Stimulated activated CD8-positive, alpha-beta memory T cell treated with anti-CD3 and anti-CD28 coated beads, Interleukin-15, amount 100 ng/mL, for 24 hours (primary cell): ENCODE results near the gene RELL2.

Source experiments
- DNase-seq: peaks from one replicate; pipeline ENCODE4 v3.0.0-alpha.2; 2020; ENCODE audit warnings: low read depth

RELL2 gene

DNA sequence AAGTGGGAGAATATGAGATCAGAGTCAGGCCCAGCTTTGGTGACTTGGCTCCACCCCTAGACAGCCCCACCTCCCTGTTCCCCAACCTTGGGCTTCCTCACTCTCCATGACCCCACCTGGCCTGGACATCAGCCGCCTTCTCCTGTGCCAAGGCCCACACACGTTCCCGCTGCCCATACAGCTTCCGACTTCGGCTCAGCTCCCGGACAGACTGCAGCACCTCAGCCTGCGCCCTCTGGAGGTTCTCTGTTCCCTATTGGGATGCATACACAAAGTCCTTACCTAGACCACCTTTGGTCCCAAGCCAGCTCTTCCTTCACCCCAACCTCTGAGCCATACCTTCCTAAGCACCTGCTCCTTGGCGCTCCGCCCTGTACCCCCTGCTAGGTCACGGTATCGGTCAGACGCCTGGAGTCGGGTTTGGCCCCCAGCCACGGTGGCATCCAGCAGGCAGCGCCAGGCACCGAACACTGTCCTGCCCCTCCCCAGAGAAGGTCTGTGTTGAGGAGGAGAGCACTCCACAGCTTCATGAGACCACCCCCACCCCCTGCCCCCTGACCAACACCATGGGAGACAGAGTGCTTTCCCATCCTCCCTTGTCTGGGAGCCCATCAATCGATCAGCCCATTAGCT is 12.4 kb downstream of the RELL2 start:
- no peak for DNase-seq

DNA sequence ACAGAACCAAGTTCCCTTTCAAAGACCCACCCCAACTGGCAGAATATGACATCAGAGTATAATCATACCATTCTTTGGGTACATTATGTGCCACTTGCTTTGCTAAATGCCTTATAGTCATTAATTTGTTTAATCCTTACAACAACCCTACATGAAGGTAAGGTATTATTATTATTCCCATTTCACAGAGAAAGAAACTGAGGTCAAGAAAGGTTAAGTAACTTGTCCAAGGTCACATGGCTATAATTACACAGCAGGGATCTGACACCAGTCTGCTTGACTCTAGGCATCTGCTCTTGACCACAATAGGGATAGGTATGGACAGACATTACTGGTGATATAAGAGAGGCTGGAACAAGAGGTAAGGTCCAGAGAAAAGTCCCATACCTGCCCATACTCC is 13.2 kb downstream of the RELL2 start:
- DNase-seq: no peak

DNA sequence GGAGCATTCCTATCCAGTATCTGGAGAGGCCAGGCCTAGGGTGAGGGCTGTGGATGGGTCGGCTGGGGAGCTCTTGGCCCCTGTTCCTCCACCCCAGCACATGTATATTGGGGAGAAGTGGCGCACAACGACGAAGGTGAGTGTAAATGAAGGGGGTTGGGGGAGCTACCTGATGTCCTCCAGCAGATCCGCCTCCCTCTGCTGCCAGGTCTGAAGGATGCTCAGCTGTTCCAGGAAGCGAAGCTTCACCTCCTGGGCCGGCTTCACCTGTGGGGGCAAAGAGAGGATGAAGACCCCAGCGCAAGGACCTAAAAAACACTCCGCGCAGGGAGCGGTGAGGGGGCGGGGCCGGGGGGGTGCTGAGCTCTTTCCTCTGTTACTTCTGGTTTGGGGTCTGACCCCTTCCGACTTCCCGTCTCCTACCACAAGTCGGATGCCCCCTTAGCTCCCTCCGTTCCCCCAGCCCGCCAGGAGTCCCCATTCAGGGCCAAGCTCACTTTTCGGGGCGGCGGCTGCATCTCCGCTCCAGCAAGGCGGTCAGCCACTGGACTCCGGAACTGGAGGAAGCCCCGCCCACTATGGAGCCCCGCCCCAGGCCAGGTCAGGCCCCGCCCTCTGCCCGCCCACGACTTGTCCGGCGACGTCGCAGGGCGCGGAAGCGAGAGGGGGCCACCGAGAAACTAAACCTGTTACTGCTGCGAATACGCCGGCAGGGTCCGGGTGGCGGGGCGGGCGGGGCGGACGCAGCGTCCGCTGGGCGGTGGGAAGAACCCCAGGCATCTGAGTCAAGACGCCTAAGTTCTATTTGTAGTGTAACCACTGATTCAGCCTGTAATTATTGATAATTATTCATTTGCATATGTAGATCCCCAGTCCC is 14.3 kb downstream of the RELL2 start, which contains the start of gene FCHSD1:
TSS of gene FCHSD1 (minus strand) at position 568 of the 877 bp plus-strand sequence. CDS start at position 518, 50 bp downstream.
- peak; percentile 79 for DNase-seq

DNA sequence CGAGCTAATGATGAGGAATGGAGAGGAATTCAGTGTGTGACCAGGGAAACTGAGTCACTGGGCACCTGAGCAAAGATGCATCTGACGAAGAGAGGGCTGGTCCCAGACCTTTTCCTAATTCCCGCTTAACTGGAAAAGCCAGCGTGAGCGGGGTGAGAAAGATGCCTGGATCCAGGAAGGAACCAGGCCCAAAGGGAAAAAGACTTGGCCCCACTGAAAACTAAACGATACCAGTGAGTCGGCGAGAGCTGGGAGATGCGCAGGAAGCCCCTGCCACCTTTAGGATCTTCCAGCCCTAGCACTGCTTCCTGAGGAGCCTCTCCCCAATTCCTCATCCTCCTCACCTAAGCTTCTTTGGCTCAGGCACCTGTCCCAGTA is 14.9 kb downstream of the RELL2 start:
- no peak for DNase-seq

DNA sequence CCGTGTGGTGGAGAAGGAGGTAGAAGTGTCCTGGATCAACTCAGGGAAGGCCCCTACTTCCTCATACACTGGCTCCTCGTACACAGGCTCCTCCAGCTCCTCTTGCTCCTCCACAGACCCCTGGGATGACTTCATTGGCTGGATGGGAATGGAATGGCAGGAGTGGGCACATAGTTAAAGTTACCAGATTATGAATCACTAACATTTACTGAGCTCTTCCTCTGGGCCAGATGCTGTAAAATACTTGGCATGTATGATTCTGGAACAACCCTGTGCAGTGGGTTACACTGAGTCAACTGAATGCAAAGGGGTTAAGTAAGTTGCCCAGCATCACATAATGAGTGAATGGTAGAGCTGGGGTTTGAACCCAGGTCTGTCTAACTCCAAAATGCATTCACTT is 17.5 kb downstream of the RELL2 start:
- no peak for DNase-seq

DNA sequence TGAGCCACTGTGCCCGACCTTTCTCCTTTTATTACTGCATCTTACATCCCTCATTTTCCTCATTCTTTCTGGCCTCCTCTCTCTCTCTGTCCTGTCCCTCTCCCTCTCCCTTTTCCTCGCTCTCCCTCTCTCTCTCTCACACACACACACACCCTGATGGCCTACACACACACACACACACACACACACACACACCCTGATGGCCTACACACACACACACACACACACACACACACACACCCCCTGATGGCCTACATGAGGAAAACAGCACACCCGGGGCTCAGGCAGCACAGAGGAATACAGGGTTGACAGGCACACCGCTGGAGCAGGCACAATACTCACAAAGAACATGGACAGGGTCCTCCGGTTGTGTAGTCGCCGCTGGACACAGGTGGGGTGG is 18.2 kb downstream of the RELL2 start:
- no peak for DNase-seq

DNA sequence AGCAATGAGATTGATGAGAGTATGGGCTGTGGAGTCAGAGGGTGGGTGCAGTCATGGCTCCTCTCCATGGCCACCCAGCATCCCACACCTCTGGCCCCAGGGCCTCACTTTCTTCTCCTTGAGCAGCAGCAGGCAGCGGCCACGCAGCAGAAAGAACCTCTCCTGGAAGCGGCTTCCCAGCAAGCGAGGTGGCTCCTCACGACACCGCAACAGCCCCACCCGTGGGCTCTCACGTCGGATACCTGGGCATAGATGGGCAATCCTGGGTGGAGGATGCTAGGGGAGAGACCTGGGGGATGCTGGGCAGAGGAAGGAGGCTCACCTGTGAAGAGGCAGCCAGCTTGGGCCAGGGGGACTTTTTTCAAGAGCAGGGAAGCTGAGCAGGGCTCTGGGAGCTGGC is 19.6 kb downstream of the RELL2 start:
- no peak for DNase-seq

DNA sequence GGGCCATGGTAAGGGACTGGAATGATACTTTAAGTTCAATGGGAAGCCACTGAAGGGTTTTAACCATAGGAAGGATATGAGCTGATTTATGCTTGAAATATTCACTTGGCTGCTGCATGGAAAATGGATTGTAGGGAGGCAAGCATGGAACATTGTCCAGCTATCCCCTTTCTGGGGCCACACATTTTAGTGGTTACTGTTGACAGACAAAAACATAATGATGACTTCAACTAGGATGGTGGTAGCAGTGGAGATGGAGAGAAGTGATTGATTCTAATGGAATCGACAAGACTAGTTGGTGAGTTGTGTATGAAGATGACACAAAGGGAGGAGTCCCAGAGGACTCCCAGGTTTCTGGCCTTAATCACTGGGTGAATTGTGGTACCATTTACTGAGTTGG is 20.6 kb downstream of the RELL2 start:
- DNase-seq: no peak

DNA sequence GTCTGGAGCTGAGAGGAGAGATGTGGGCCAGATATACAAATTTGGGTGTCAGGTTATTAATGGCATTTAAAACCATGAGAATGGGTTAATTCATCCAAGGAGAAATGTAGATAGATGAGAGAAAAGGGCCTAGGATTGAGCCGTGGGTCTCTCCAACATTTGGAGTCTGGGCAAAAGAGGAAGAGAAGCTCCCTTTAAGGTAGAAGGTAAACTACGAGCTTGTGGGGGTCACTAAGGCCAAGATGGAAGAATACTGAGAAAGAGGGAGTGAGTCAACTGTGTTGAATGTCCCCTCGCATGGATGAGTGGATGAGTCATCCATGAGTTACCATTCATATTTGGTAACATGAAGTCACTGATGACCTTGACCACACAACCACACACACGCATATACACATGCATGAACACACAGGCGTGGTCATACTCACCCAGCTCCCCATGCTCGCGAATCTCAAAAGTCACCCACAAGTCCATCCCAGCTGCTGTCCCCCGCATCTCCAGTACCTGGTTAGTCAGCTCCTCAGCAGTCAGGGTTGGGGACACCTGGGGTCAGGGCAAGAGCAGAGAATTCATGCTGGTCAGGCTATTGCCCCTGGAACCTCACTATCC is 21.2 kb downstream of the RELL2 start:
- DNase-seq: no peak

DNA sequence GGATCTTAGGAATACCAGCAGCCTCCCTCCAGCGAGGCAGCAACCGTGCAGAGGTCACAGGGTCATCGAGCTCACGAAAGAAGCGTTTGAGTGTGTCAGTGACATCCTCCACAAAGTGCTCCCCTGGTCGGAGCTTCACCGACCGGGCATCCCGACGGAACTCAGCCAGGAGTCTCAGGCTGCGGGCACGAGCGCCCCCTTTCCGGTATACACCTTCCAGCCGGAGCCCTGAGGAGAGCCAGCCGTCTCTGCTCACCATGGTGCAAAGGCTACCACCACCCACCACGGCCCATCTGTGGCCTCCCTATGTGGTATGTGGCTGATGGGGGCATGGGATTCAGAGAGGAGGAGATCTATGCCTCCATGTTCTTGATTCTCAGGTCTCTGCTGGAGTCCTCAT is 25.2 kb downstream of the RELL2 start:
- DNase-seq: no peak

DNA sequence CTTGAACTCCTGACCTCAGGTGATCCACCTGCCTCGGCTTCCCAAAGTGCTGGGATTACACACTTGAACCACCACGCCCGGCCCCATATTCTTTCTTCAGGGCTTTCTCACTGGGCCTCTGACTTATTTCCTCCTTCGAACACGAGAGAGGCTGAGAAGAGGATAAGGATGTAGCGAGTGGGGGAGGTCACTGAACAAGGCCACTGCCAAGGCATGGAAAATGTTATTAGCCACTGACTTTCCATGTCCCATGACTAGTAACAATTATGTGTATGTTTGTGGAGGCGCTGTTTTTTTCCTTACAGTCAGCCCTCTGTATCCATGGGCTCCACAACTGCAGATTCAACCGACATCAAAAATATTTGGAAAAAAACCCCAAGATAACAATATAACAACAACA is 26.7 kb downstream of the RELL2 start:
- DNase-seq: no peak

DNA sequence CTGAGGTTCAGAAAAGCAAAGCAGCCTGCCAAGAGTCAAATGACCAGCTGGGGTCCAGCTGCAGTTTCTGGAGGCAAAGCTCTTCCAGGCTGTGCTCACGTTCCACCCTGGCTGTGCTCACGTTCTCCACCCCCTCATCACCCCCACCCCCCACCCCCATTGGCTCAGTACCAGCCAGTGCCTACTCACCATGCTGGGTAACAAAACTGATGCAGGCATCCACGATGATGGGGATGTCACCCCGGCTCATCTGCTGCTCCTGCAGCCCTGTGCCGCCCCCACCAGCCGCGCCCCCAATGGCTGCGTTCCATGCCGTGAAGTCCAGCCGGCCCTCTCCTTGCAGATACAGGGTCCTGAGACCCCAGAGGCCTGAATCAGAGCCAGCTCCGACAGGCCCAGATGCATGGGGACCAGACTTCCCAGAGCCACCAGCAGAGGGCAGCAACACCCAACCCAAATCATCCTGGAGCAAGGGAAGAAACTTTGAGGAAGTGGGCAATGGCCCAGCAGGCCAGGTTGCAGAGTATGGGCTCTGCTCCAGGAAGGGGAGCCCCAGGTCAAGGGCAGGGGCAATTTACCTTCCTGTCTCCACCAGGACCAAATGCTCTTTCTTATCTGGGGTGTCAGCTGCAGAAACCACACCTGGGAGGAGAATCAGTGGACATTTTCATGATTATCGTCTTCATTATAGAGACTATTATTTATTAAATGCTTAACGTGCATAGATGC is 28.1 kb downstream of the RELL2 start:
- DNase-seq: peak; percentile 58

DNA sequence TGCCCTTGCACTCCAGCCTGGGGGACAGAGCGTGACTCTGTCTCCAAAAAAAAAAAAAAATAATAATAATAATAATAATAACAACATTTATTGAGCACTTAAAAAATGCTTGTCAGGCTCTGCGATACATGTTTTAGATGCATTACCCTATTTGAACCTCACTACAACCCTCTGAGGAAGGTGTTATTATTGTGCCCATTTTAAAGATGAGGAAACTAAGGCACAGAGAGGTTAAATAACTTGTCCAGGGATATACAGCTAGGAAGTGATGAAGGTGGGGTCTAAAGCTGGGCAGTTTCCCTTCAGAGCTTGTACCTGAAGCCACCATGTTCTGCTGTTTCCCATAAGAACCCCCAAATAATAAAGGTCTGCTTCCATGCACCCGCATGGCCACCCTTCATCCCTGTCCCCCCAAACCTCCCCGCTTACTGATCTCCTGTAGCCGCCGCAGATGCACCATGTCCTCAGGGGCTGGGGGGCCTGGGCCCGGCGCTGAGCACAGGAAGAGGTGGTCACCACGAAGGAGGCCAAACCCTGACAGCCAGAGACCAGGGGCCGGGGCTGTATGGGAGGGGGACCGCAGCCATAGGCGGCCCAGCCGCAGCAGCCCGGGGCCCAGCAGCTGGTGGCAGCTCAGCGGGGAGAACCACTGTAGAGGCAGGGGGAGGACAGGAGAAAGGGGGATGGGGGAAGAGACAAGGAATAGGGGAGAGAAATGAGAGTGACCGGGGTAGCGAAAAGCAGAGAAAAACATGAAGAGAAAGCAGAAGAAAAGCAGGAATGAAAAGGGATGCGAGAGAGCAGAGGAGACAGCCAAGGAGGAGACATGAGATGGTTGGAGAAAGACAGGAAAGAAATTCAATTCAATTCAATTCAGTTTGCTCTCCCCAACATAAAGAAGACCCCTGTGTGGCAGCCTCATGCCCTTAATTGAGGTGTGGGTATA is 29.5 kb downstream of the RELL2 start:
- DNase-seq: no peak

DNA sequence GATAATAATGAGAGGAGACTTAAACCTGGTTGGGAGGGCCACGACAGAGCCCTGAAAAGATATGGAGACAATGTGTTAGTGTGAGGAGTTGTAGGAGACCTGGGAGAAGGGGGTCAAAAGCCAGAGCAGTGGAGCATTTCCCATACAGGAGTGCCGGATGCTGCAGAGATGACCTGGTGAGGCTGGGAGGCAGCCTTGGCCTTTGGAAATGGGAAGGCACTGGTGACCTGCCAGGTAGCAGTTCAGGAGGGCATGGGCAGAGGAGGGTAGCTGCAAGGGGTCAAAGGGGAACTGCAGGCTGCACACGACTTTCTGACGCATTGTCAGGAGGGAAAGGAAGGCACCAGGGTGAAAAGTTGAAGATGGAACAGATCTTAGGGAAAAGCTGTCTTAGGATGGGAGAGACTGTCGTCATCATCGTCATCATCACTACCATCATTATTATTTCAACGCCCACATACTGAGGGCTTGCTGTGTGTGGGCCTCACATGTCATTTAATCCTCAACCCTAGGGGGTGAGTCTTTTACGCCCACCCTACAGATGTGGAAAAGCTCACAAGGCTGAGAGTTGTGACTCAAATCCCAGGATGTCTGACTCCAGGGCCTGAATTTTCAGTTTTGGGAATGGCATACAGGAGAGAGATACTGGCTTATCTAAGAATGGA is 31.9 kb downstream of the RELL2 start:
- no peak for DNase-seq

DNA sequence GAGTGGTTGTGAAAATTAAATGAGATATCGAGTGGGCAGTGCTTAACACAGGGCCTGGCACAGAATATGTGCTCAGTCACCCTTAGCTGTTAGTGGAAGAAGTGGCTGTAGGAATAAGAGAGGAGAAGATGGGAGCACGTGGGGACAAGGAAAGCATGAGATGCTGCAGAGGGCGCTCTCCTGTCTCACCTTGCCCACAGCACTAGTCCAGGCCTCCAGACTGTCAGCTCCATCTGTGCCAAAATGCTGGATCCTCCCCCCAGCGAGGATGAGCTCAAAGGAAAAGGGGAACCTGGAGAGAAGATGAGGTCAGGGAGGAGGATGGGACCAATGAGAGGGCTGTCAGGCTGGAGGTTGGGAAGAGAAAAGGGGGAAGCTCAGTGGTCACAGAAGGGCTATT is 32.7 kb downstream of the RELL2 start:
- no peak for DNase-seq

DNA sequence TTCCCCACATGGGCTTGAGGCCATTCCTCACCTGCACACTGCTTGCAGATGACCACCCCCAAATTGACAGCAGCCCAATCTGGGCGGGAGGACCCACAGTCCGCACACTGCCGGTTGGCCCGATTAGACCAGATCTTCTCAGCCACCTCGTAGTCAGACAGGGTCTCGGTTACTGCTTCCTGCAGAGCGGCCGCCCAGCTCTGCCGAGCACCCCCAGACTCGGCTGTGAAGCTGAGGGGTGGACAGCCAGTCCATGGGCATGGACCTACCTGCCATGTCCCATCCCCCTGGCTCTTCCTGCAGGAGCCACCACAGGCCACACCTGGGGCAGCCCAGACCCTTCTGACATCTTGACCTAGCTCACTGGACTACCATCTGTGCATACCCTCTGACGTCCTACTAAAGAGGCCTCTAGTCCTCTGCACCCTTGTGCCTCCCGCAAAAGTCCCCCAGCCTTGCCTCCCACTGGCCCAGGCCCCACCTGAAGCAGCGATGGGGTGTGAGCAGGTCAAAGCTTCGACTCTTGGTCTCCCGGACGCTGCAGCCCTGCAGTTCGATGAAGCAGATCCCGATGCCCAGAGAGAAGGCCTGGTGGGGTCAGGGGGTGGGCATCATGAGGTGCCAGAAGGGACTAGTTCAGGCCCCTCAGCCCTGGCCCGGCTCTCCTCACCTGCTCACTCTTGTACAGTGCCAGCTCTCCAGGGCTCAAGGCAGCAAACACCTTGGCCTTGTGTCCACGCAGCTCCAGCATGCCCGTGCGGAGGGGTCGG is 35.5 kb downstream of the RELL2 start:
- DNase-seq: no peak

DNA sequence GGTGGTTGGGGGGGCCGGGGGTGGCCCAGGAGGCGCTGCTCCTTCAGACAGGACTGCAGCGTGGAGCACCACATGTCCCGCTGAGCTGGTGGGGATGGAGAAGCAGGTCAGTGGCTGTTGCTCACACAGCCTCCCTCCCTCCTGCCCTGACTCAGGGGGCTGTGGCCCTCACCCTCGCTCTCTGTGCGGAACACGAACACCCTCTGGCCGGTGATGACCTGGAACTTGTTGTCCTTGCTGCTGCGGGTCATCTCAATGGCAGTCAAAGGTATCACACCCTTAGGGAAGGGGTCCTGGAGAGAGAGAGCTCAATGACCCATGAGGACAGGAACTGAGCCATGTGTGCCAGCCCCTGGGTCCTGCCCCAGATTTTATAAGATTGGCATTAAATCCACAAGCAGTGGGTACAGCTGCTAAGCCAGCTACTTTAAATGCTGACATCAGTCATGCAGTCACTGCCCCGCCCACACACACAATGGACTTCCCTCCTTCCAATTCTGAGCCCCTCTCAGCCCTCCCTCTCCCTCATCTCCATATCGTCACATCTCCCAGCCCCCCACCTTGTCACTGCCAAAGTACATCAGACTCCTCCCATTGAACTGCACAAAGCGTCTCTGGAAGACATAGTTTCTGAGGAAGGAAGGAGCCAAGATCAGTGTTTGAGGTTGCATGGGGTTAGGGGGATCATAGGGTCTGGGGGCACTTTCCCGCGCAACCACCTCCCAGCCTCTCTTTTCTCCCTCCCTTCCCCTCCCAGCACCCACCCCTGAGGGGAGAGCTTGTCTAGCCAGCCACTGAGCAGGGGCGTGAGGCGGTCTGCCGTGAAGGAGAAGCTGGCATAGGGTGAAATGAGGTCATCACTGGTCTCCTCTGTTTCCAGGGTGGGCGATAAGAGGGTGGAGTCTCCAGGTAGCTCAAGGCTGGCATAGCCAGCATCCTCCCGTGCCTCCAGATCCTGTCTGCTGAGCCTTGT is 36.3 kb downstream of the RELL2 start:
- DNase-seq: no peak

DNA sequence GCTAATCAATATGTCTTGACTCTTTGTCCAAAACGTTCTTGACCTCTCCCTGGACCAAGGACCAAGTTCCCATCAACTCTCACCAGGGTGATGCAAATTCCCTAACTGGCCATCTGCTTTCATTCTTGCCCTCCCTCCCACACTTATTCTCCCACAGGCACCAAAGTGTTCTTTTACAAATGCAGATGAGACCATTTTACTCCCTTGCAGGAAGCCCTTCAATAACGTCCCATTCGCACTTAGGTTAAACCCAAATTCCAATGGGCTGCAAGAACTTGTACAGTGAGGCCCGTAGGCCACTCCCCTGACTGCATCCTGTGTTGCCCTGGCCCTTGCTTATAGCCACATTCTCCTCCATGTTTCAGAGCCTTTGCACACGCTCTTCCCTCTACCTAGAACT is 38.0 kb downstream of the RELL2 start:
- no peak for DNase-seq

DNA sequence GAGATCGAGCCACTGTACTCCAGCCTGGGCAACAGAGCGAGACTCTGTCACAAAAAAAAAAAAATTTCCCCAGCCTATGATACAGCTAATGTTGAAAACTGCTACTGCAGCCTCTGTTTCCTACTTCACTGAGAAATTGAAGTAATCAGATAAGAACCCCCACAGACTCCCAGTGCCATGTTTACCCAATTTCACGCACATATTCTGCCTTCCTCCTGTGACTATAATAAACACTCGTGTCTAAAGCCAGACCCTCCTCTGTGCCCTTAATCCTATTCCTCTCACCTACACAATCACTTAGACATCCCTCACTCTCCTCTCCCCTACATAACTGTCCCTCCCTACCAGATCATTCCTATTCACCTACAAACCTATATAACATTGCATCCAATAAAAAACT is 38.9 kb downstream of the RELL2 start:
- DNase-seq: no peak
